Measurements from ENCODE around the gene AFAP1.

Gene AFAP1

DNA sequence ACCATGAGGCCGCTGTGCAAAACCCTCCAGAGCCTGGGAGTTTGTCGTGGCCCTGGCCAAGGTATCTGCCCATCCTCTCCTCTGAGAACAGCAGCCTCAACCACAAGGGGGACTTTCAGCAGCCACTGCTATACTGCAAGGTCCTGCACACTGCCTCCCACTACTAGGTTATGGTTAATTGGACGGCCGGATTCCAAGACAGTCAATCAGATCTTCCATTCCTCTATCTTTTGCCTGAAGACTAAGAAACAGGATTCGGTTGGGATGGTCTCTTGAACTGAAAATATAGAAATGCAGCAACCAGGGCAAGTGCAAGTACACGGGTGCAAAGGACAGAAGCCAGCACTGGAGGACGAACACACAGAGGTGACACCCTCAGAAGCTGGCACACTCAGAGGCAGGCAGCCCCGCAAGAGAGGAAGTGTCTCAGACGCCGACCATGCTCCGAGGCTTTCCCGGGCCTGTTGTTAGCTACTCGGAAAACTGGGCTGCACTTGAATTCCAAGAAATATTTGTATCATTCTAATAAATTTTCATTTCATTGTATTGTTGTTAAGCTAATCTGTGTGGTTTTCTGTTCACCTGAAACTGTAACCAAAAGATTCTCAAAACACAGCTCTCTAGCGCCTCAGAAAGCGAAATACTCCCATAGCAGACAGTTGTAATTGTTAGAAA lies 63.3 kb downstream of the AFAP1 start (continued):
- TF ChIP-seq, protein P1, sequence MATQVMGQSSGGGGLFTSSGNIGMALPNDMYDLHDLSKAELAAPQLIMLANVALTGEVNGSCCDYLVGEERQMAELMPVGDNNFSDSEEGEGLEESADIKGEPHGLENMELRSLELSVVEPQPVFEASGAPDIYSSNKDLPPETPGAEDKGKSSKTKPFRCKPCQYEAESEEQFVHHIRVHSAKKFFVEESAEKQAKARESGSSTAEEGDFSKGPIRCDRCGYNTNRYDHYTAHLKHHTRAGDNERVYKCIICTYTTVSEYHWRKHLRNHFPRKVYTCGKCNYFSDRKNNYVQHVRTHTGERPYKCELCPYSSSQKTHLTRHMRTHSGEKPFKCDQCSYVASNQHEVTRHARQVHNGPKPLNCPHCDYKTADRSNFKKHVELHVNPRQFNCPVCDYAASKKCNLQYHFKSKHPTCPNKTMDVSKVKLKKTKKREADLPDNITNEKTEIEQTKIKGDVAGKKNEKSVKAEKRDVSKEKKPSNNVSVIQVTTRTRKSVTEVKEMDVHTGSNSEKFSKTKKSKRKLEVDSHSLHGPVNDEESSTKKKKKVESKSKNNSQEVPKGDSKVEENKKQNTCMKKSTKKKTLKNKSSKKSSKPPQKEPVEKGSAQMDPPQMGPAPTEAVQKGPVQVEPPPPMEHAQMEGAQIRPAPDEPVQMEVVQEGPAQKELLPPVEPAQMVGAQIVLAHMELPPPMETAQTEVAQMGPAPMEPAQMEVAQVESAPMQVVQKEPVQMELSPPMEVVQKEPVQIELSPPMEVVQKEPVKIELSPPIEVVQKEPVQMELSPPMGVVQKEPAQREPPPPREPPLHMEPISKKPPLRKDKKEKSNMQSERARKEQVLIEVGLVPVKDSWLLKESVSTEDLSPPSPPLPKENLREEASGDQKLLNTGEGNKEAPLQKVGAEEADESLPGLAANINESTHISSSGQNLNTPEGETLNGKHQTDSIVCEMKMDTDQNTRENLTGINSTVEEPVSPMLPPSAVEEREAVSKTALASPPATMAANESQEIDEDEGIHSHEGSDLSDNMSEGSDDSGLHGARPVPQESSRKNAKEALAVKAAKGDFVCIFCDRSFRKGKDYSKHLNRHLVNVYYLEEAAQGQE (tag by site-specific recombination; IDR thresholded peaks at IDR 0.05): 0 out of 2 replicates have a peak, but pooled peaks have one; percentile 23
- TF ChIP-seq RBAK (tag by site-specific recombination; IDR thresholded peaks at IDR 0.05) (no peak), ZNF350 (tag by site-specific recombination; IDR thresholded peaks at IDR 0.05) (no peak), ZNF660 (tag by site-specific recombination; IDR thresholded peaks at IDR 0.05) (no peak)

- H3K9me3 ChIP-seq (ENCODE audit: control insufficient read depth, insufficient read depth, low read depth, low read length): no peaks in the 10 kb centered on the region
- H3K27ac ChIP-seq (ENCODE audit: extremely low read depth, low read depth, low read length): no peak overlapping the region
- no peak overlapping the region for H3K4me3 ChIP-seq (ENCODE audit: low read depth, low read length)
- H3K4me1 ChIP-seq (ENCODE audit: control insufficient read depth, insufficient read depth, low read length): no peaks in the 10 kb centered on the region
- H3K36me3 ChIP-seq (ENCODE audit: control insufficient read depth in 2 of 2, insufficient read depth in 1 of 2, low read length in 2 of 2): peaks cover 0 to 4% of the 10 kb centered on the region in 2 experiments; a peak in 1 of 3 replicates
- POLR2A ChIA-PET: no interaction called here
- no peak for TF ChIP-seq ZNF221 (tag by site-specific recombination; IDR thresholded peaks at IDR 0.05; ENCODE audit: borderline replicate concordance)
- TF ChIP-seq ZNF561 (tag by site-specific recombination; IDR thresholded peaks at IDR 0.05; ENCODE audit: borderline replicate concordance): no peak
- TF ChIP-seq ZNF18 (tag by site-specific recombination; IDR thresholded peaks at IDR 0.05): no peak
- TF ChIP-seq ZSCAN18 (tag by site-specific recombination; IDR thresholded peaks at IDR 0.05): no peak
- no peak for TF ChIP-seq ZNF133 (tag by site-specific recombination; IDR thresholded peaks at IDR 0.05)
- TF ChIP-seq GFI1B (tag by site-specific recombination; IDR thresholded peaks at IDR 0.05): no peak
- no peak for TF ChIP-seq ZNF211 (tag by site-specific recombination; IDR thresholded peaks at IDR 0.05; ENCODE audit: low read depth)
- no peak for TF ChIP-seq ZNF175 (tag by site-specific recombination; IDR thresholded peaks at IDR 0.05)
- no peak for TF ChIP-seq ZNF292 (tag by site-specific recombination; IDR thresholded peaks at IDR 0.05; ENCODE audit: borderline replicate concordance, low read depth)
- TF ChIP-seq KLF9 (tag by site-specific recombination; IDR thresholded peaks at IDR 0.05; ENCODE audit: low read depth): no peak
- TF ChIP-seq ZNF214 (tag by site-specific recombination; IDR thresholded peaks at IDR 0.05; ENCODE audit: borderline replicate concordance): no peak
- no peak for TF ChIP-seq GLI4 (tag by site-specific recombination; IDR thresholded peaks at IDR 0.05)
- TF ChIP-seq, protein P2, sequence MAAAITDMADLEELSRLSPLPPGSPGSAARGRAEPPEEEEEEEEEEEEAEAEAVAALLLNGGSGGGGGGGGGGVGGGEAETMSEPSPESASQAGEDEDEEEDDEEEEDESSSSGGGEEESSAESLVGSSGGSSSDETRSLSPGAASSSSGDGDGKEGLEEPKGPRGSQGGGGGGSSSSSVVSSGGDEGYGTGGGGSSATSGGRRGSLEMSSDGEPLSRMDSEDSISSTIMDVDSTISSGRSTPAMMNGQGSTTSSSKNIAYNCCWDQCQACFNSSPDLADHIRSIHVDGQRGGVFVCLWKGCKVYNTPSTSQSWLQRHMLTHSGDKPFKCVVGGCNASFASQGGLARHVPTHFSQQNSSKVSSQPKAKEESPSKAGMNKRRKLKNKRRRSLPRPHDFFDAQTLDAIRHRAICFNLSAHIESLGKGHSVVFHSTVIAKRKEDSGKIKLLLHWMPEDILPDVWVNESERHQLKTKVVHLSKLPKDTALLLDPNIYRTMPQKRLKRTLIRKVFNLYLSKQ (tag by site-specific recombination; IDR thresholded peaks at IDR 0.05; ENCODE audit: borderline replicate concordance): no peak
- no peak for TF ChIP-seq ZNF610 (tag by site-specific recombination; IDR thresholded peaks at IDR 0.05; ENCODE audit: borderline replicate concordance)
- TF ChIP-seq ZNF791 (tag by site-specific recombination; IDR thresholded peaks at IDR 0.05): no peak
- TF ChIP-seq ZNF76 (tag by site-specific recombination; IDR thresholded peaks at IDR 0.05; ENCODE audit: borderline replicate concordance, low read depth): no peak
- TF ChIP-seq BCL11A (tag by site-specific recombination; IDR thresholded peaks at IDR 0.05; ENCODE audit: low read depth): no peak
- TF ChIP-seq MEIS1 (CRISPR knock-in tag; IDR thresholded peaks at IDR 0.05; ENCODE audit: borderline replicate concordance): no peak
- CTCF ChIA-PET: interaction anchor here (0.5 to 1.4 kb wide), 3 partner anchors 31 to 155 kb away, joined by 3 read pairs; no protein-coding TSS in a partner anchor
Measured at GRCh38 chr4:7874838-7875237, 64.8 kb downstream of the AFAP1 start.
